WTC11 (cell line): ENCODE measurements around the gene RPL10.

Experiments
- ATF2 ChIP-seq: sonication (generic); formaldehyde crosslinking; IDR thresholded peaks from 2 replicates; pipeline ENCODE4 v1.8.1; 2022; ENCODE audit warnings: low read depth, missing genetic modification reagents, borderline replicate concordance
- CREB1 ChIP-seq: sonication (generic); formaldehyde crosslinking; IDR thresholded peaks from 2 replicates; pipeline ENCODE4 v1.8.0; 2023; ENCODE audit warnings: mild to moderate bottlenecking, missing genetic modification reagents
- CTCF ChIP-seq: fragments of 200-600 bp; IDR thresholded peaks from 2 replicates; pipeline ENCODE4 v1.8.0; 2022; ENCODE audit warnings: antibody characterized with exemption
- JUN ChIP-seq: sonication (generic); formaldehyde crosslinking; IDR thresholded peaks from 2 replicates; pipeline ENCODE4 v1.8.0; 2023; ENCODE audit warnings: mild to moderate bottlenecking, missing genetic modification reagents
- NFYB ChIP-seq: sonication (generic); formaldehyde crosslinking; conservative IDR thresholded peaks from 2 replicates; pipeline ENCODE4 v1.8.0; 2022; ENCODE audit warnings: low read depth, missing genetic modification reagents

- TF ChIP-seq NFYB (CRISPR knock-in tag) (no peak), JUN (CRISPR knock-in tag) (no peak), CTCF (no peak), CREB1 (CRISPR knock-in tag) (no peak), ATF2 (CRISPR knock-in tag) (no peak)
Measured at GRCh38 chrX:154355094-154355775, 42.9 kb upstream of the RPL10 start.
